Middle frontal gyrus (tissue), 1 donor: ENCODE measurements around the gene HSPA9.

Experiments used
- DNase-seq: peaks from one replicate; pipeline ENCODE4 v3.0.0-alpha.2; 2015; ENCODE audit warnings: low spot score; ENCODE audit errors: extremely low spot score

HSPA9 gene

GRCh38 chr5:138595180-138595795, 20.1 kb upstream of the HSPA9 start:
- DNase-seq = no peak

GRCh38 chr5:138594305-138595058, 19.3 kb upstream of the HSPA9 start:
- DNase-seq = no peak

GRCh38 chr5:138588013-138588788, 13.0 kb upstream of the HSPA9 start:
- DNase-seq = no peak

GRCh38 chr5:138585157-138585556, 10.0 kb upstream of the HSPA9 start:
- no peak for DNase-seq

GRCh38 chr5:138583984-138584637, 8.9 kb upstream of the HSPA9 start:
- no peak for DNase-seq

GRCh38 chr5:138582959-138583358, 7.8 kb upstream of the HSPA9 start:
- no peak for DNase-seq

GRCh38 chr5:138580777-138581176, 5.6 kb upstream of the HSPA9 start:
- DNase-seq = no peak

- no peak for DNase-seq
These were observed 4.8 kb upstream of the HSPA9 start for GRCh38 chr5:138580001-138580400.

GRCh38 chr5:138579517-138579863, 4.3 kb upstream of the HSPA9 start:
- no peak for DNase-seq

- DNase-seq = no peak
These were observed 2.3 kb upstream of the HSPA9 start for GRCh38 chr5:138577452-138577851.

GRCh38 chr5:138574744-138575193, 432 bp downstream of the HSPA9 start:
- no peak for DNase-seq

- no peak for DNase-seq
These were observed 1.1 kb downstream of the HSPA9 start for GRCh38 chr5:138573949-138574670.

GRCh38 chr5:138573223-138573622, 2.0 kb downstream of the HSPA9 start:
- no peak for DNase-seq

- DNase-seq = no peak
These were observed 4.3 kb downstream of the HSPA9 start for GRCh38 chr5:138570871-138571270.

- no peak for DNase-seq
These were observed 5.4 kb downstream of the HSPA9 start for GRCh38 chr5:138569782-138570181.

- no peak for DNase-seq
These were observed 7.0 kb downstream of the HSPA9 start for GRCh38 chr5:138568061-138568824.

GRCh38 chr5:138566792-138567191, 8.4 kb downstream of the HSPA9 start:
- no peak for DNase-seq

GRCh38 chr5:138565100-138565821, 9.9 kb downstream of the HSPA9 start:
- DNase-seq = no peak

- DNase-seq = no peak
These were observed 11.0 kb downstream of the HSPA9 start for GRCh38 chr5:138564242-138564641.
